ENCODE data around the gene NCOR1.

NCOR1 gene

GRCh38 chr17:16037636-16038035 is 177.7 kb downstream of the NCOR1 start:
- DNase-seq (ENCODE audit: extremely low read depth in 1 of 2, low read depth in 1 of 2): no peak

- DNase-seq (ENCODE audit: extremely low read depth in 1 of 2, low read depth in 1 of 2): no peak
These were observed 179.1 kb downstream of the NCOR1 start for GRCh38 chr17:16036261-16036660.

GRCh38 chr17:16033729-16034349 is 181.5 kb downstream of the NCOR1 start:
- DNase-seq (ENCODE audit: extremely low read depth in 1 of 2, low read depth in 1 of 2): no peak

GRCh38 chr17:16027708-16028584 is 187.4 kb downstream of the NCOR1 start:
- no peak for DNase-seq (ENCODE audit: extremely low read depth in 1 of 2, low read depth in 1 of 2)

- DNase-seq (ENCODE audit: extremely low read depth in 1 of 2, low read depth in 1 of 2): no peak
These were observed 188.4 kb downstream of the NCOR1 start for GRCh38 chr17:16026895-16027294.

- no peak for DNase-seq (ENCODE audit: extremely low read depth in 1 of 2, low read depth in 1 of 2)
These were observed 190.1 kb downstream of the NCOR1 start for GRCh38 chr17:16025202-16025601.

- no peak for DNase-seq (ENCODE audit: extremely low read depth in 1 of 2, low read depth in 1 of 2)
These were observed 191.5 kb downstream of the NCOR1 start for GRCh38 chr17:16023881-16024280.

GRCh38 chr17:16019347-16019746 is 196.0 kb downstream of the NCOR1 start:
- DNase-seq (ENCODE audit: extremely low read depth in 1 of 2, low read depth in 1 of 2): no peak

- no peak for DNase-seq (ENCODE audit: extremely low read depth in 1 of 2, low read depth in 1 of 2)
These were observed 201.4 kb downstream of the NCOR1 start for GRCh38 chr17:16013943-16014407.

GRCh38 chr17:16007439-16007838 is 207.9 kb downstream of the NCOR1 start:
- no peak for DNase-seq (ENCODE audit: extremely low read depth in 1 of 2, low read depth in 1 of 2)

GRCh38 chr17:16005636-16006035 is 209.7 kb downstream of the NCOR1 start:
- no peak for DNase-seq (ENCODE audit: extremely low read depth in 1 of 2, low read depth in 1 of 2)

- DNase-seq (ENCODE audit: extremely low read depth in 1 of 2, low read depth in 1 of 2): no peak
These were observed 211.5 kb downstream of the NCOR1 start for GRCh38 chr17:16003841-16004240.

- no peak for DNase-seq (ENCODE audit: extremely low read depth in 1 of 2, low read depth in 1 of 2)
These were observed 212.6 kb downstream of the NCOR1 start for GRCh38 chr17:16002708-16003260.

- DNase-seq (ENCODE audit: extremely low read depth in 1 of 2, low read depth in 1 of 2): no peak
These were observed 214.0 kb downstream of the NCOR1 start for GRCh38 chr17:16001226-16001897.

- peak in 1 of 2 donors; percentile 1 for DNase-seq (ENCODE audit: extremely low read depth in 1 of 2, low read depth in 1 of 2)
These were observed 215.1 kb downstream of the NCOR1 start for GRCh38 chr17:15999974-16000827.

- DNase-seq (ENCODE audit: extremely low read depth in 1 of 2, low read depth in 1 of 2): peak; percentile 76 to 88
These were observed 216.0 kb downstream of the NCOR1 start, which contains the start of the genes TTC19 and ZSWIM7 for GRCh38 chr17:15999141-15999973. Gene TTC19, plus strand, starts transcription at chr17:15999824. Its CDS starts 25 bp downstream, at chr17:15999849. Gene ZSWIM7, minus strand, starts transcription at chr17:15999704. Its CDS starts 110 bp downstream, at chr17:15999594.

- DNase-seq (ENCODE audit: extremely low read depth in 1 of 2, low read depth in 1 of 2): no peak
These were observed 217.2 kb downstream of the NCOR1 start for GRCh38 chr17:15998031-15998562.

GRCh38 chr17:15996322-15996721 is 219.0 kb downstream of the NCOR1 start:
- DNase-seq (ENCODE audit: extremely low read depth in 1 of 2, low read depth in 1 of 2): no peak
